Stimulated activated CD4-positive, alpha-beta T cell treated with anti-CD3 and anti-CD28 coated beads, TNF-alpha, amount 100 ng/mL, for 24 hours (primary cell): Measurements from ENCODE around the gene DEGS1.
A peak's percentile ranks its signal among the peaks of the same experiment; 100 is the strongest.
"Not testable (repeated sequence)": the region's sequence is repeated elsewhere in the genome, so short reads cannot be mapped to it uniquely, and the experiment has no call there.

Experiments used
- DNase-seq, 3 experiments: peaks; one replicate each; pipeline ENCODE4 v3.0.0-alpha.2; 2020; ENCODE audit warnings: low read depth in 3 of 3

The DEGS1 gene

DNA sequence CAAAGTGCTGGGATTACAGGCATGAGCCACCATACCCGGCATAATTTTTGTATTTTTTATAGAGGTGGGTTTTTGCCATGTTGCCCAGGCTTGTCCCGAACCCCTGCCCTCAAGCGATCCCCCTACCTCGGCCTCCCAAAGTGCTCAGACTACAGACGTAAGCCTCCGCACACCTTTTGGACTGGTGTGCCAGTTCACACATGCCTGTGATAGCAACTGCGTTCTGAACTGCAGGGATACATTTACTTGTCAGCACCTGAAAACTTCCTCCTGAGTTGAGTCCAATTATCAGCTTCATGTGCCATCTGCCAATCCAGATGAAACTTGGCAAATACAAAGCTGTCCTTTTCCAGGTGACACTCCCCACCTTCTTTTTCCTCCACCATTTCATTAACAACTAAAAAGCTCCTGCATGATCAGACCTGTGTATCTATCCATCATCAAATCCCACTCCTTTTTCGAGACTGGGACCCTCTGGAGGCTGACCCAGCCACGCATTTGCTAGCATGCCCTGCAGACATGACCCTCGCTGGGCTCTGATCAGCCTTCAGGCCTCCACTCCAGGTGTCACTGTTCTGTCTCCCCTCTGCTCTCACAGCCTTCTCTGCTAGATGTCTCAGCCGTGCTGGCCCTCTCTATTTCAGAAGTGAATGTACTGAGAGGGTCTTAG, 2.1 kb upstream of the DEGS1 start:
- no peak for DNase-seq

DNA sequence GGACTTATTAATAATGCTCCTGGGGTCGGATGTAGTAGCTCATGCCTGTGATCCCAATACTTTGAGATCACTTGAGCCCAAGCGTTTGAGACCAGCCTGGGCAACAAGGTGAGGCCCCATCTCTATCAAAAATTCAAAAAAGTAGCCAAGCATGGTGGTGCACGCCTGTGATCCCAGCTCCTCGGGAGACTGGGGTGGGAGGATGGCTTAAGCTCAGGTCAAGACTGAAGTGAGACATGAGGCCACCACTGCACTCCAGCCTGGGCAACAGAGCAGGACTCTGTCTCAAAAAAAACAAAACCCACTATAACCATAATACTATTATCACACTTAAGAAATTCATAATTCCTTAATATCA, 1.6 kb upstream of the DEGS1 start:
- no peak for DNase-seq

DNA sequence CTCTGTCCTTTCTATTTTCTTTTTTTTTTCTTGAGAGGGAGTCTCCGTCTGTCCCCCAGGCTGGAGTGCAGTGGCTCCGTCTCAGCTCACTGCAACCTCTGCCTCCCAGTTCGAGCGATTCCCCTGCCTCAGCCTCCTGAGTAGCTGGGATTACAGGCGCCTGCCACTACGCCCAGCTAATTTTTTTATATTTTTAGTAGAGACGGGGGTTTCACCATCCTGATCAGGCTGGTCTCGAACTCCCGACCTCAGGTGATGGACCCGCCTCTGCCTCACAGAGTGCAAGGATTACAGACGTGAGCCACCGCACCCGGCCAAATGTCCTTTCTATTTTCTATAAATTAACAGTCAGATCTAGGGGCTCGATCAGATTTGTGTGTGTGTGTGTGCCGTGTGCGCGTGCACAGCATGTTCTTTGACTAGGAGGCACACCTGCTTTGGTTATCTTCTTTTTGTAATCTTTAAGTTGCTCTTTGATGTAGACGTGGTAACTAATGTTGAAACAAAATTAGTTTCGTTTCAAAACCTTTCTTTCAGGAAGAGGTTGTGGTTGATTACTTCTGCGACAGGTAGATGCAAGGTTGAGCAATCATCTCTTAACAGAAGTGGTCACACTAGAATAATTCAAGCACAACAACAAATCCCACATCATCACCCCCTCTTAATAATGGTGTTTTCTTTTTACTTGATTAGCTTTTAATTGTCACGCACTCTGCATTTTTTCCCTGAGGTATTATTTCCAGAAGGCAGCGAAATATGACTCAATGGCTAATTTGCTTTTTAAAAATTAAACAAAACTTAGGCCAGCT, 779 bp upstream of the DEGS1 start:
- peak in 2 of 3 experiments; percentile 18 to 44 for DNase-seq

DNA sequence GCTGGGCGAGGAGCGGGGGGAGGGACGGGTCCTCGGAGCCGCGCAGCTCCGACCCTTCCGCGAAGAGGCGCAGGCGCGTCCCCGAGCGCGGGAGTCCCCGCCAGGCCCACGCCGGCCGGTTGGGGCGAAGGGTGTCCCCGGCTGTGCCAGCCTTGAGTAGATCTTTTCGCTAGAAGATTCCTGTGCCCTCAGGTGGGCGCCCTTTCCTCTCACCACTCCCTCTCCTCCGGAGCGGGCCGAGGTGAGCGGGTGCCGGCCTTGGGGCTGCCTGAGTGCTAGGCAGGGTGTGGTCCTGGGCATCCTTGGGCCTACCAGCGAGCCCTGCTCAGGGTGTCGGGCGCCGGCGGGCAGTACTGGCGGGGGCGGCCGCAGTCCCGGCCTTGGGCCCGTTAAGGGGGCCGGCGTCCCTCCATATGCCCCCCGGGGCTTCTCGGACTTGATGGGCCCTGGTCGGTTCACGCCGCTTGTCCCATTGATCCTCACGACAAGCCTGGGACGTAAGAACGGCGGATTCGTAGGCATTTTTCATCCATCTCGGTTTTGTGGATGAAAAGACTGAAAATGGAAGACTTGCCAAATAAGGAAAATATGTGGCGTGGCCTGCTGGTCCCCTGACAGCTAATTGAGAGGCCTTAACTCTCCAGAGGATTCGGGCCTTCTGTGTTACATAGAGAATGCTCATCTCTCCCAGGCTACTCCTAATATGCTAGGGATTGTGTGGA, 712 bp downstream of the DEGS1 start:
- DNase-seq, result peak; percentile 37 to 64 (median 46)

DNA sequence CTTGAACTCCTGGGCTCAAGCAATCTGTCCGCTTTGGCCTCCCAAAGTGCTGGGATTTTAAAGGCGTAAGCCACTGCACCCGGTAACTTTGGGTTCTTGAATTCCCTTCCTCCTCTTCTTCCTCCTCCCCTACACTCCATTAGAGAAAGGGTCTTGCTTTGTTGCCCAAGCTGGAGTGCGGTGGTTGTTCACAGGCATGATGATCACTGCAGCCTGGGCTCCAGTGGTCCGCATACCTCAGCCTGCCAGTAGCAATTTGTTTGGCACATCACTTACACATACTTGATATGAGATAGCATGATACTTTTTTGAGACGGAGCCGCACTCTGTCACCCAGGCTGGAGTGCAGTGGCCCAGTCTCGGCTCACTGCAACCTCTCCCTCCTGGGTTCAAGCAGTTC, 2.2 kb downstream of the DEGS1 start:
- DNase-seq, result no peak

DNA sequence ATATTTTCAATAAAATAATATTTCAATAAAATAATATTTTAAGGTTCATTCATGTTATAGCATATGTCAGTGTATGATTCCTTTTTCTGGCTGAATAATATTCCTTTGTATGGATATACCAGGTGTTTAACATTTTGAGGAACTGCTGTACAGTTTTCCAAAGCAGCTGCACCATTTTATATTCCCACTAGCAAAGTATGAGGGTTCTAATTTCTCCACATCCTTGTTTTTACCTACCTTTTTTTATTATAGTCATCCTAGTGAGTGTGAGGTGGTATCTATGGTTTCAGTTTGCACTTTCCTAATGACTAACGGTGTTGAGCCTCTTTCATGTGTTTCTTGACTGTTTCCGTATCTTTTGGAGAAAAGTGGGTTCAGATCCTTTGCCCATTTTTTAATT, 5.2 kb downstream of the DEGS1 start:
- no peak for DNase-seq

DNA sequence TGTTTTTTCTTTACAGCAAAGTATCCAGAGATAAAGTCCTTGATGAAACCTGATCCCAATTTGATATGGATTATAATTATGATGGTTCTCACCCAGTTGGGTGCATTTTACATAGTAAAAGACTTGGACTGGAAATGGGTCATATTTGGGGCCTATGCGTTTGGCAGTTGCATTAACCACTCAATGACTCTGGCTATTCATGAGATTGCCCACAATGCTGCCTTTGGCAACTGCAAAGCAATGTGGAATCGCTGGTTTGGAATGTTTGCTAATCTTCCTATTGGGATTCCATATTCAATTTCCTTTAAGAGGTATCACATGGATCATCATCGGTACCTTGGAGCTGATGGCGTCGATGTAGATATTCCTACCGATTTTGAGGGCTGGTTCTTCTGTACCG, 6.5 kb downstream of the DEGS1 start:
- no peak for DNase-seq

DNA sequence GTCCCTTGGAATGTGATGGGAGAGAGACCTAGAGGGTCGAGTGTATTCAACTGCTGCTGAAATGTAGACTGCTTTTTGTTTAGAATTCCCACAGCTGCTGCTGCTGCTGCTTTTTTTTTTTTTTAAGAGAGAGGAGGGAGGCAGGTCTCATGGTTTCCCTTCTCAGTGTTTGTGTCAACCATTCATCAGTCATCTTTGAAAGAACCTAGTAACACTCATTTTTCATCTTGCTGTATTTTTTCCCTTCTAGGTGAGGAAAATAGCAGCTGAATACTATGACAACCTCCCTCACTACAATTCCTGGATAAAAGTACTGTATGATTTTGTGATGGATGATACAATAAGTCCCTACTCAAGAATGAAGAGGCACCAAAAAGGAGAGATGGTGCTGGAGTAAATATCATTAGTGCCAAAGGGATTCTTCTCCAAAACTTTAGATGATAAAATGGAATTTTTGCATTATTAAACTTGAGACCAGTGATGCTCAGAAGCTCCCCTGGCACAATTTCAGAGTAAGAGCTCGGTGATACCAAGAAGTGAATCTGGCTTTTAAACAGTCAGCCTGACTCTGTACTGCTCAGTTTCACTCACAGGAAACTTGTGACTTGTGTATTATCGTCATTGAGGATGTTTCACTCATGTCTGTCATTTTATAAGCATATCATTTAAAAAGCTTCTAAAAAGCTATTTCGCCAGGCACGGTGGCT, 9.2 kb downstream of the DEGS1 start:
- no peak for DNase-seq

DNA sequence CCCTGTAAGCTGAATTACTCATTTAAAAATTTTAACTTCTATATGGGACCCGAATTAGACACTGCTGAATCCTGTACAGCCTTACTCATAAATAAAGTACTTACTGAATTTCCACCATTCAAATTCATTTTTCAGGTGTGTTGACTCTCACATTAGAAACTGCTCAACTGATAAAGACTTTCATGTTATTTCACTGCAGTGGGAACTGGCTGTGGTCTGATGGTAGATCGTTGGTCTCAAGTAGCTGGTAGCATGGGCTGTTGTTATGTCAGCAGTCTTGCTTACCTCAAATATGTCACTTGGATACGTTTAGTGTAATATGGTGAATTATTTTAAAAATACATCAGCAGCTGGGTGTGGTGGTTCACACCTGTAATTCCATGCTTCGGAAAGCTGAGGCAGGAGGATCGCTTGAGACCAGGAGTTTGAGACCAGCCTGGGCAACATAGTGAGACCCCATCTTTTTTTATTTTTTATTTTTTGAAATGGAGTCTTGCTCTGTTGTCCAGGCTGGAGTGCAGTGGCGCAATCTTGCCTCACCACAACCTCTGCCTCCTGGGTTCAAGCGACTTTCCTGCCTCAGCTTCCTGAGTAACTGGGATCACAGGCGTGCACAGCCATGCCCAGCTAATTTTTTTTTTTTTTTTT, 10.4 kb downstream of the DEGS1 start:
- no peak for DNase-seq

DNA sequence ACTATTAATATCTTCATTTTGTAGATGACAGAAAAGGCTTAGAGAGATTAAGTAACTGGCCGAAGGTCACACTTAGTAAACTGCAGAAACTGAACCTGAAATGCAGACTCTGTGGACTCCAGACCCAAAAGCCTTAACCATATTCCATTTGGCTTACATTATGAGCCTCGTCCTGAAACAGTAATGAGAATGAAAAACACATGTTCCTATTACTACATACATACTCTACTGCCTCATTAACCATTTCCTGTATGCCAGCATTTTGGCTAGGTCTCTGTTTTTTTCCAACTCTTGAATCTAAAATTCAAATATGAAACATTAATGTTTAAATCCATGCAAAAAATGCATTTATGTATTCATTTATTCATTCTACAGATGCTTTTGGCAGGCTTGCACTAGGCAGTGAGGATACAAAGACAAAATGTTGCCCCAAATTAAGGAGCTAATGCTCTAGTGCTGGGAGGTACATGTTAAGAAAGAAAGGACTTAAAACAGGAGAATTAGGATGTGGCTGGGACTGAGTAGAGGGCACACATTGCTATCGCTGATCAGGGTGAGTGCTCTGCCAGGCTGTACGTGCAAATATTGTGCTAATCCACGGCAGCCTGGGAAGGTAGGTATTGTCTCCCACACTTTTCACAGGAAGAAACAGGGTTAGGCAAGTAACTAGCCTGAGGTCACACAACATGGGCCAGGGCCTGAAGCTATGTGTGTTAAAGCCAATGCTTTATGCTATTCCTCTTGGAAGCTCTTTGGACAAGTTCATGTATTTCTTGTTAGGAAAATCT, 14.0 kb downstream of the DEGS1 start:
- DNase-seq, result no peak

DNA sequence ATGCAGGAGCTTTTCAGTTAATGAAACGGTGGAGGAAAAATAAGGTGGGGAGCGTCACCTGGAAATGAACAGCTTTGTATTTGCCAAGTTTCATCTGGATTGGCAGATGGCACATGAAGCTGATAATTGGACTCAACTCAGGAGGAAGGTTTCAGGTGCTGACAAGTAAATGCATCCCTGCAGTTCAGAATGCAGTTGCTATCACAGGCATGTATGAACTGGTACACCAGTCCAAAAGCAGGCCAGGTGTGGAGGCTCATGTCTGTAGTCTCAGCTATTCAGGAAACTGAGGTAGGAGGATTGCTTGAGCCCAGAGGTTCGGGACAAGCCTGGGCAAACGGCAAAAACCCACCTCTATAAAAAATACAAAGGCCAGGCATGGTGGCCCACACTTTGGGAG, 15.5 kb downstream of the DEGS1 start:
- no peak for DNase-seq

DNA sequence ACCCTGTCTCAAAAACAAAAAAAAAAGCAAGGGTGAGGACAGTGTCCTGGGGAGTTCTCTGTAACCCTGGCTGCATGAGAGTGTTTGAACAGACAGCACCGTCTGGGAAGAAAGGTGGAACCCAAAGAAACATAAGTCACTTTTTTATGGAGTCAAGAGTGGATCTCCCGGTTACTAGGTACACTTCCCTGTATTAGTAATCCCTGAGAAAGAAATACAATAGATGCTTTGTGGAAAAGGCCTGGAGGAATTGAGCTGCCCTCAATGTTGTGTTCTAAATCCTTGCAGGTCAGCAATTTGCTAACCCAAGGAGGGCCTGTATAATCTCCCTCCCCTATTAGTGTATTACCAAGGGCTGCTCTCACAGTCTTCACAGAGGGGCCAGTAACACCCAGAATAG, 16.6 kb downstream of the DEGS1 start:
- DNase-seq, result no peak

DNA sequence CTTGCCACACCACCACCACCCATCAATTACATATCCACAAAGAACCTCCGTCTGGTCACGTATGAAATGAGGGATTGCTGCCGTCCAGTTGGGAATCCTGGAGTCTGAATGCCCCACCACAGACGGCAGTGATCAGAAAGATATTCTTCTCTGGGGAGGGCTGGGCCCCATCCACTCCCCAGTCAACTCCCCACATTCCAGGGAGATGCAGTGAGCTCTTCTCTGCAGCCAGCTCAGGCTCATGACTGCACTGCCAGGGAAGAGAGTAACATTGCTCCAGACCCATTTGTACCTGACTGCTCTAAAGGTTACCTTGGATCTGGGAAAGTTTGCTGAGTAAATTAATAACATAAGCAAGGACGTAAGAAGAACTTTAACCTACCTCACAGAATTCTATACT, 18.3 kb downstream of the DEGS1 start:
- no peak for DNase-seq

DNA sequence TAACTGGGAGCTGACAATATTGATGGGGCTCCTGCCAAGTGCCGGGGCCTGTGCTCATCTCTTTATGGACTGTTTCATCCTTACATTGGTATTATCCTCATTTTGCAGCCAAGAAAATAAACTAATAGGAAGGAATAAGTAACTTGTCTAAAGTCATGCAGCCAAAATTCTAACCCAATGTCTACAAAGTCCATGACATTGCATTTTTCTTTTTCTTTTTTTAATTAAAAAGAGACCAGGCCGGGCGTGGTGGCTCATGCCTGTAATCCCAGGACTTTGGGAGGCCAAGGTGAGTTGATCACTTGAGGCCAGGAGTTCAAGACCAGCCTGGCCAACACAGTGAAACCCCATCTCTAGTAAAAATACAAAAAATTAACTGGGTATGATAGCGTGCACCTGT, 18.8 kb downstream of the DEGS1 start:
- no peak for DNase-seq

DNA sequence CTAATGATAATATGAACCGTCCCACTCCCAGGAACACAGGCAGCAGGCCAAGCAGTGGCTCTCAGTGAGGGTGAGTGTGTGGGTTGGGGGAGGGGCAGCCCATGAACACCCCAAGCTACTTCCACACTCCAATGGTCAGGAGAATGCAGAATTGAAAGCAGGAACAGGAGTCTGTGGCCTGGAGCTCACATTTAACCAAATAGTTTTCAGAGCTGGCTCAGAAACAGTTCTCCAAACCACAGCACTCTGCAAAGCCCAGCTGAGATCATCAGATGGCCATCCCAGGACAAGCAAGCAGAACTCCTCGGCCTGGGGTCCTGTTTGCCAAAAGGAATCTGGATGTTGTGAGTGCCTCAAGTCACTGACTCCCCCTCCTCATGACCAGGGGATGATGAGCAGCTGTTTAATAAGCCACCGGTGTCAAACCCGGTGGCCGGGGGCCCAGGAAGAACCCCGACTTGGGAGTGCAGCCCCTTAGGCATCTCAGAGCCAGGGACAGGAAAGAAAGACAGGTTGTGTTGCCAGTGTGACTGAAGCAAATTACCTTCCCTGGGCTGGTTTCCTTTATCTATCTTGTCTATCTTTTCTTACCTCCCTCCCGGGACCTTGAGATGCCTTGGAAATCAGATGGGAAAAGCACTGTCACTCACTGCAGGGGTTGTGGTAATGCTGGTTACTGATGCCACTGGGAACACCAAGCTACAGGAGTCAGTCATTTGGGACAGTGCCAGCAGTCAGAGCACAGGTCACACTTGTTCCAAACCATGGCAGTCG, 20.4 kb downstream of the DEGS1 start:
- no peak for DNase-seq

DNA sequence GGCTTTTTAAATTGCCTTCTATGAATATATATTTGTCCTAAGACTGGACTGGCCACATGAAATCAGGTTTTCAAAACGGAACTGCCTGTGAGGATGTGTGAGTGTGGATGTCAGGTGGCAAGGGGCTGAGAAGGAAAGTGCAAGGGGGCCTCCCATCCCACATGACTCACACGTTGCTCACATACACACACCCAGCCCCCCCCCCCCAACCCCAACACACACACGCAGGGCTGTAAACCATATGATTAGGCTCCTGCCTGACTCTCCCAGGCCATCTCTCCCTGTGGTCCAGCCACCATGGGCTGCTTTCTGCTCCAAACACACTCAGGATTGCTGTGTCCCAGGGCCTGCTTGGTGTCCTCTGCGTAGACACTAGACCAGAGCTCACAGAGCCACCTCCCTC, 22.4 kb downstream of the DEGS1 start:
- peak; percentile 16 to 47 (median 17) for DNase-seq

DNA sequence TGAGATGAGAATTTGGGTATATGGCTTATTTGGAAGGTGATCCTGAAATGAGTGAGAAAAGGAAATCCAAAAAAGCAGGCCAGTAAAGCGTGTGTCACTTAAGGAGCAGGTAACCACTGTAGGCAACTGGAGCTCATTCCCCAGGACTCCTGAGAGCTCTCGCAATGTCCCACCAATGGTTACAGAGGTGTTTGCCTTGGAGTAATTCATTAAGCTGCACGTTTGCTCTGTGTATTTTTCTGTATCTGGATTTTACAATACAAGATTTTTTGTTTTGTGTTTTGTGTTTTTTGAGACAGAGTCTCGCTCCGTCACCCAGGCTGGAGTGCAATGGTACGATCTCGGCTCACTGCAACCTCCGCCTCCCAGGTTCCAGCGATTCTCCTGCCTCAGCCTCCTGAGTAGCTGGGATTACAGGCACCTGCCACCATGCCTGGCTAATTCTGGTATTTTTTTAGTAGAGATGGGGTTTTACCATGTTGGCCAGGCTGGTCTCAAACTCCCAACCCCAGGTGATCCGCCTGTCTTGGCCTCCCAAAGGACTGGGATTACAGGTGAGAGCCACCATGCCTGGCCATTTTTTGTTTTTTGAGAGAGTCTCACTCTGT, 23.0 kb downstream of the DEGS1 start:
- not testable (repeated sequence) for DNase-seq

DNA sequence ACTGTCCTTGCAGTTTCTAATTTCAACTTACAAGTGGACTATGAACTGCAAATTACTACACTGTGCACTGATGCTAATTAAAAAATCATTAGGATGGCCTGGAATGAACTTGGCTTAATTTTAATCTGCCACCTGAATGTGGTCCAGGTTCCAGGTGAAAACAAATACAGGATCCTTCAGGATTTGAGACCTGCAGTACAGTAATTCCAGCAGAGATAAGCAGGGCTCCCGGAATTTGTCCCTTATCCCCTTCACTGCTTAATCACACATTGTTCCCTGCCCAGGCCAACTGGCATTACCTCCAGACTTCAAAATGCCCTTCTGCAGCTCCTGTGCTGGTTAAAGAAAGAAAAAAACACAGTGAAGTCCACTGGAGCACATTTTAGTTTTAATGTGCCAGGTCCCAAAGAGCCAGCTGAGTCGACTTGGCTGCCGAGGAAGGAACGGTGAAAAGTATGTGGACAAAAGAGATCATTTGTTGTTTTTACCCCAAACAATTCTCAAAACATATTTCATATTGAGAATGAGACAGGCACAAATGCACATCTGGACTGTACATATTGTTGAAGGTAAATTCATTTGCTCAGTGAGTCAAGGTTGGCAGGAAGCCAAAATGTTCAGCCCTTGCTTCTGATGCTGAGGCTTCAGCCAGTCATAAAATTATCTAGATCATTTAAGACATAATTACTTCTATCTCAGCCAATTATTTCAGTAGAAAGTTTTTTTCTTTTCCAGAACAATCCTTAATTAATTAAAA, 28.3 kb downstream of the DEGS1 start:
- no peak for DNase-seq

DNA sequence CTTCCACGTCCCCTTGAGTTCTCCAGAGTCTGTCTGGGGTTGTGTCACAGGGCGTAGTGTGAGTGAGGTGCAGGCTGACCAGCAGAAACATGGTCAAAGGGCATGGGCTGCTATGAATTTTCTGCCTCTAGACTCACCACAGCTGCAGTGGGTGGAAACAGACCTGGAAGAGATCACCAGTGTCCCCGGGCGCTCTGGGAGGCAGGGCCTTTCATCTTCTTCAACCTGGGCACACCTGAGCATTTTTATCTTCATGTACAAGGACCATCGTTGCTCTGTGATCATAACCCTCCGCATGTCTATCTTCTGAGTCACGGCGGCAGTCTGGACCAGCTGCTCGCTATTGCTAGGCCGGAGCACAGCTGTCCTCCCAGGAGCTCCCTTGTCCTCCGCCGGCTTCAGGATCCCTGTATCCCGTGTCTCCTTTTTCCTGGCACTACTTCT, 29.6 kb downstream of the DEGS1 start:
- DNase-seq, result no peak
